Psoas muscle (tissue), 8 donors: Measurements from ENCODE around the gene DHRS7C. TPM values are rescaled to one million over a fixed set of nuclear protein-coding genes. Genes with fewer than 3 reads are reported as not detected.

Experiments
- ATAC-seq, 4 donors: fragments of 200-7000 bp; cut with Tn5 transposase; one replicate each; pipeline ENCODE4 v1.9.1; 2020; ENCODE audit warnings: moderate library complexity in 3 of 4, mild to moderate bottlenecking in 2 of 4
- DNase-seq, 2 donors: peaks; one replicate each; pipeline ENCODE4 v3.0.0-alpha.2; 2020
- H3K27ac ChIP-seq: fragments of 200-600 bp; one replicate; pipeline ENCODE4 v1.8.0; 2022
- H3K27me3 ChIP-seq, 3 donors: fragments of 200-600 bp in 1 of 3; one replicate each; pipeline versions ENCODE4 v1.6.1 to v1.8.0; 2013 to 2022; ENCODE audit warnings: low read length in 2 of 3, mild to moderate bottlenecking in 2 of 3, moderate library complexity in 1 of 3; ENCODE audit not compliant: insufficient read depth in 3 of 3
- H3K36me3 ChIP-seq, 2 donors: fragments of 200-600 bp in 1 of 2; one replicate each; pipeline versions ENCODE4 v1.6.1 to v1.8.0; 2013 to 2022; ENCODE audit warnings: low read depth in 1 of 2, mild to moderate bottlenecking in 1 of 2, moderate library complexity in 1 of 2; ENCODE audit not compliant: insufficient read depth in 1 of 2
- H3K4me1 ChIP-seq: fragments of 200-600 bp; one replicate; pipeline ENCODE4 v1.8.0; 2022
- H3K4me3 ChIP-seq: fragments of 200-600 bp; one replicate; pipeline ENCODE4 v1.8.0; 2022; ENCODE audit warnings: mild to moderate bottlenecking
- H3K9me3 ChIP-seq: fragments of 200-600 bp; one replicate; pipeline ENCODE4 v1.8.0; 2022
- CTCF ChIP-seq: fragments of 200-600 bp; IDR thresholded peaks from one replicate; pipeline ENCODE4 v1.8.0; 2022; ENCODE audit warnings: antibody characterized with exemption
- WGBS, 3 donors: extraction: QIAGEN DNeasy Blood & Tissue Kit; methylation state at CpG; one replicate each; pipeline versions ENCODE4 v1.1.6 to v1.1.7; 2013; 5-methylcytosine and 5-hydroxymethylcytosine counted together
- intact Hi-C, 2 donors: fragments of 100-400 bp; cut with DNase I; formaldehyde crosslinking; loops; one replicate each; pipeline versions ENCODE4 v1.11.0 to v1.14.2; 2022
- polyA plus RNA-seq, 3 donors: library from polyadenylated mRNA; stranded (reverse); fragments of 200-250 nt; gene quantifications; one replicate each; pipeline ENCODE4 v1.2.3, GENCODE V29; 2013
- total RNA-seq, 4 donors: library from RNA; stranded (reverse); fragmentation: NEBNext Ultra II Directional in 2 of 4; extraction: Animal tissue kit (Norgen Biotek cat#: 25700) in 2 of 4; gene quantifications; one replicate each; pipeline versions ENCODE4 v1.2.1 to v1.2.4, GENCODE V29; 2021 to 2023
- donor health status: healthy with polysubstance abuse.
- donor health status: DM: no; HTN: no; CAD: no; lungs with moderate emphysema.
- donor health status: Bipolar disorder and iron deficiency.
- donor health status: healthy.
- donor health status: DM: yes; HTN: yes; CAD: no.
- donor health status: DM: no; HTN: no; CAD: no.
- donor health status: DM: no; HTN: no; CAD: no.
- donor health status: DM: yes; HTN: yes; CAD: no.

Gene DHRS7C
- total and polyA plus RNA-seq, 7 donors: 26.9 to 112 (median 41.8) TPM

- intact Hi-C loops: no loop called here
- H3K27me3 ChIP-seq: no peaks in the 10 kb centered on the region
- 83 to 98% (median 88%) methylated on average over 2 of the region's 2 CpGs for WGBS, 3 donors
- H3K9me3 ChIP-seq: no peaks in the 10 kb centered on the region
- no peak for ATAC-seq
- no peak for DNase-seq
- TF ChIP-seq CTCF: no peak
- no peak overlapping the region for H3K27ac ChIP-seq
- H3K4me3 ChIP-seq: no peak overlapping the region
- no peaks in the 10 kb centered on the region for H3K4me1 ChIP-seq
- no peaks in the 10 kb centered on the region for H3K36me3 ChIP-seq
These were observed 39.3 kb upstream of the DHRS7C start for GRCh38 chr17:9830711-9831110.

- Histone ChIP-seq H3K27me3 (no peaks in the 10 kb centered on the region), H3K27ac (no peak overlapping the region), H3K4me1 (no peaks in the 10 kb centered on the region), H3K4me3 (no peak overlapping the region), H3K9me3 (no peaks in the 10 kb centered on the region), H3K36me3 (no peaks in the 10 kb centered on the region)
- no peak for DNase-seq
- intact Hi-C loops: no loop called here
- ATAC-seq: no peak
- WGBS, 3 donors: 89 to 94% (median 91%) methylated on average over 2 of the region's 2 CpGs
- TF ChIP-seq CTCF: no peak
These were observed 38.0 kb upstream of the DHRS7C start for GRCh38 chr17:9829343-9829742.

- no peak overlapping the region for H3K4me3 ChIP-seq
- H3K9me3 ChIP-seq: no peaks in the 10 kb centered on the region
- intact Hi-C loops: no loop called here
- 75 to 80% (median 77%) methylated on average over 13 of the region's 13 CpGs for WGBS, 3 donors
- no peaks in the 10 kb centered on the region for H3K36me3 ChIP-seq
- H3K27me3 ChIP-seq: no peaks in the 10 kb centered on the region
- no peaks in the 10 kb centered on the region for H3K4me1 ChIP-seq
- no peak overlapping the region for H3K27ac ChIP-seq
- TF ChIP-seq CTCF: no peak
- DNase-seq: no peak
- no peak for ATAC-seq
These were observed 37.2 kb upstream of the DHRS7C start for GRCh38 chr17:9828296-9829295.

- WGBS, 3 donors: 61 to 65% (median 64%) methylated on average over 21 of the region's 21 CpGs
- no peaks in the 10 kb centered on the region for H3K4me1 ChIP-seq
- intact Hi-C loops: no loop called here
- no peaks in the 10 kb centered on the region for H3K9me3 ChIP-seq
- no peaks in the 10 kb centered on the region for H3K36me3 ChIP-seq
- ATAC-seq (no peak), DNase-seq (no peak)
- no peaks in the 10 kb centered on the region for H3K27me3 ChIP-seq
- no peak within 1 kb of the TSS for H3K27ac ChIP-seq
- no peak for TF ChIP-seq CTCF
- H3K4me3 ChIP-seq: no peak within 1 kb of the TSS
These were observed 34.3 kb upstream of the DHRS7C start, which contains the start of gene GLP2R for GRCh38 chr17:9825641-9826150. Gene GLP2R (plus strand): TSS chr17:9825924. CDS start chr17:9826064, 140 bp downstream.
